Activated gamma-delta T cell treated with Interleukin-2 at 50 U/mL for 16 hours (primary cell): ENCODE results near the gene ZNF174.
A peak's percentile ranks its signal among the peaks of the same experiment; 100 is the strongest.

Experiments
- DNase-seq: peaks from one replicate; pipeline ENCODE4 v3.0.0-alpha.2; 2020

Gene ZNF174

DNA sequence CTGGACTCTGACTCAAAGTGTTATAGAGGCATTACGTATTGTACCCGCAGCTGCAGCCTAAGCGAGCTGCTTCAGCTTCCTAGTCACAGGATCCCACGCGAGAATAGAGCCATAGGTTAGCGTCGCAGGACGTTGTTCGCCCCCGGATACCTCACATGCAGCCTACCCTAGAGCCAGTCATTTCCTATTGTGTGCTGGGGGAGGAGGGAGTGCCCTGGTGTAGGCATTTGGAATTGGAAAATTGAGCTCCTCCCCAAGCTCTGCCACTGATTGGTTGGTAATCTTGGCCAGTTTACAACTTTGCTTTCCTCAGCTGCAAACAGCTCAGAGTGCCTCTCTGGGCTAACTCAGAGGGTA is 43.0 kb downstream of the ZNF174 start:
- DNase-seq, result no peak

DNA sequence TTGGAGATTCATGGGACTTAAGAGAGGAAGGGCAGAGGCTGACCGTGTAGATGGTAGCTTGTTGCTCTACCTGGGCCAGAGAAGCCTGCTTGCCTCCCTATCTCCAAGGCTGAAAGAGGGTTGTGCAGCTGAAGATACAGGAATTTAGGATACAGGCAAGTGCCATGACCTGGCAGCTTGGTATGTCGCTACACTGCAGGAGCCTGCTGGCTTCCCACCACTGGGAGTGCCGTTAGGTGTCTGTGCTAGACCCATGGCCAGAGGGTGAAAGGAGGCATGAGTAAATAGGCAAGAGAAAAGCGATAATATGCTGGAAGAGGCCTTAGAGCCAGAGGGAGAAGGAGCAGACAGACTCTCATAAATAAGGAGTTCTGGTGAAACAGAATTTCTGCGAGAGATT is 53.1 kb downstream of the ZNF174 start:
- no peak for DNase-seq

GRCh38 chr16:3454631-3455147 is 53.7 kb downstream of the ZNF174 start:
- DNase-seq, result no peak

DNA sequence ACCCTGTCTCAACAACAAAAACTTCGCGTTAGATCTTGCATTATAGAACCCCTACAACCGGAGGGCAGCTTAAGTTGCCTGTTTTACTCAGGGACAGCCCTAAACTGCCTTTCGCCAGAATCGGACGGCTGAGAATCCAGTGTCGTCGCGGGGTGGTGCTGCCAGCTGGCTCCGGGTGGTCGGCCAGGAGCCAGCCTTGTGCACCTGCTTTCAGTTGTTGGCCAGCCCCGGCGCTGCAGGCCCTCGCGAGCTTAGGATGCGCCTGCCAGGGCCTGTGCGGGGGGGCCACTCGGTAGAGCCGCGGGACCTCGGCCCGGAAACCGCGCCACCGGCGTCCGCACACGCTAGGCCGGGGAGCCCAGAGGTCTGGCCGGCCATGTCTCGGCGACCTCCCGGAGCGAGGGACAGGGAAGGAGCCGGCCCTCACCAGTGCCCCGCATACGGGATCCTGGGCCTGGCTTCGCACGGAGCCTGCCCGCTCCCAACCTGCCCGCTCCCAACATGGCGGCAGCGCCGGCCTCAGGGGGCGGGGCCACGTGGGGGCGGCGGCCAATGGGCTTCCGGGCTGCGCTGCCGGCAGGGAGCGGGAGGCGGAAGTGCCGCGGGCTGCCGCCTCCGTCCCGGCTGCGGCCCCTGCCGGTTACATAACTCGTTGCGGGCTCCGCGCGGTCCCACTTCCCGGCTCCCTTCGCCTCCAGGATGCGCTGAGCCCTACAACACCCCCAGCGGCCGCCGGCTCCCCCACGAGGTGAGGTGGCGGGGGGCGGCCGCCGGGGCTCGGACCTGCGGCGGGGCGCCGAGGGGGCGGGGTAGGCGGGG is 56.6 kb downstream of the ZNF174 start:
- DNase-seq, result peak; percentile 87

DNA sequence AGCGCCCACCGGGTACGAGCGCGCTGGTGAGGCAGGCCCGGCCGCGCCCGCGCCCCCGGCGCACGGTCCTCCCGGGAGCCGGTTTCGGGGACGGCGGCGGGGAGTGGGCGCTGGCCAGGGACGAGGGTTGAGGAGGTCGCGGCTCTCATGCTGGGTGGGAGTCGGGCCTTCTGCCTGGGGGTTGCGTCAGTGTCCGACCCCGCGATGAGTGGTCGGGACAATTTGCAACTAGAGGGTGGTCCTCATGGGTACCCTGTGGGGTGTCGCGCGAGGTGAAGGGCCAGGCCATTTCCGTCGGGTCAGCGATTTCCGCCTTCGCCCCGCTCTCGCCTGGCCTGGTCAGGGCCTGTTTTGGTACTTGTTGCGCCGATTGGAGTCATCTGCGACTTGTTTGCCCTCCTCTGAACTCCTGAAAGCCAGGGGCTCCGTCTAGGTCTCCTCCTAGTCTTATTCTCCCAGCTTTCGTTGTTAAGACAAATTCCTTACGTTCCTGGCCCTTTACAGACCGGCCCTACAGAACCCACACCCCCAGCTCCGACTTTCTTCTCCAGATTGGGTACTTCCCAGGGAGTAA is 57.4 kb downstream of the ZNF174 start:
- DNase-seq, result no peak

- no peak for DNase-seq
These were observed 57.9 kb downstream of the ZNF174 start for GRCh38 chr16:3458852-3459361.
